8988T (cell line): Measurements from ENCODE around the gene NSD2.

ENCODE experiments used
- DNase-seq: peaks from one replicate; pipeline ENCODE4 v3.0.0; 2011

Gene NSD2

DNA sequence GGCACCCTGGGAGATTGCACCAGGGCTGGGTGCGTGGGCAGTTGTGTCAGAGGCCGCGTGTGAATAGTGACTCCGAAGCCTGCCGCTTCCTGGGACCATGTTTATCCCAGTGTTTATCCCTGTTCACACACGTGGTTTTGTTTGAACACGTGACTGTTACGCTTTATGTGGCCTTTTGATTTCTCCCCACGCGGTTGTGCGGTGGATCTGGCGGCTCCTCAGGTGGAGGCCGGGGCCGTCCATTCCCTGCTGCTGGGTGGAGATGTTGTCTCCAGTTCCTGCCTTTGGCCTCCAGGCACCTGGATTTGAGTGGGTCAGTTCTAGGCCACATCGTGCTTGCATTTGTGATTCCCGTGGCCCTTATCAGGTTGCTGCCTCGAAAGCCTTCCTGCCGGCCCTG, 102.5 kb downstream of the NSD2 start:
- no peak for DNase-seq

DNA sequence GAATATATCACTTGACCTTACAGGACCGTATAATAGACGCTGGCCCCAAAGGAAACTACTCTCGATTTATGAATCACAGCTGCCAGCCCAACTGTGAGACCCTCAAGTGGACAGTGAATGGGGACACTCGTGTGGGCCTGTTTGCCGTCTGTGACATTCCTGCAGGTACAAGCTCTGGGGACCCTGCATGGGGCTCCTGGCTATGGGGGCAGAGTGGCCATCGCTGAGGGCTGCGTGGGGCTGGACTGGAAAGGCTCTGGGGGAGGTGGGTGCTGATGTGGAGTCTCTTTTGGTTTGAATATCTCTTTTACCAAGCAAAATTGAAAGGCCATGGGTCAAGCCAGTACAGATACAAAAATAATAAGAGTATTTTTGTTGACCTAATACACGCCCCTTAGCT, 103.6 kb downstream of the NSD2 start:
- no peak for DNase-seq

DNA sequence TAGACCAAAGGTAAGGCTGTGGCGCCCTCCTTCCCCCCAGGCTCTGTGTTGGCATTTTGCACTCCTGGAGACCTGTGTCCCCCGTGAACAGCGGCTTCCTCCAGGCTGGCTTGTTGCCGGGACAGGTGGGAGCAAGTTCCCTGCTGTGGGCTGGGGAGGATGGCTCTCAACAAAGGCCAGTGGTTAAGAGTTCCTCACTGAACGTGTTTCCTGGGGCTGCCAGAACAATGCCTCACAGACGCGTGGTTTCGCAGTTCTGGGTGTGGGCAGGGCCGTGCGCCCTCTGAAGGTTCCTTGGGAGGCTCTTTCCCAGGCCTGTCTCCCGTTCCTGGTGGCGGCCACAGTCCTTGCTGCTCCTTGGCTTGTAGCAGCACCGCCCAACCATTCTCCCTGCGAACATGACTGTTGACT, 104.2 kb downstream of the NSD2 start:
- DNase-seq, result no peak

DNA sequence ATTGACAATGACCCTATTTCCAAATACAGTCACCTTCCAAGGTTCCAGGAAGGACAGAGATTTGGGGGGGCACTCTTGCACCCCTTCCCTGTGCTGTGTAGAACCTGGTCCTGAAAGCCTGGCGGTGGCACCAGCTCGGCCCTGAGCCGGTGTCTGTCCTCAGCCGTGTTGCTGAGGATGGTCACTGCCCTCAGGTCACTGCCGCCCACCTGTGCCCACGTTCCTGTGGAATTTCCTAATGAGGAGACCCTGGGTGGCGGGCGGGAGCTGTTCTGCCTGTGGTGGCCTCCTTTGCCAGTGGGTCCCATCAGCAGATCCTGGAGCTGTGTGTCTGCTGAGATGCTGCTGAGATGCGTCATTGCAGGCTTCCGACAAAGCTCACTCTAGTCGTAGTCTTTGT, 104.7 kb downstream of the NSD2 start:
- no peak for DNase-seq

DNA sequence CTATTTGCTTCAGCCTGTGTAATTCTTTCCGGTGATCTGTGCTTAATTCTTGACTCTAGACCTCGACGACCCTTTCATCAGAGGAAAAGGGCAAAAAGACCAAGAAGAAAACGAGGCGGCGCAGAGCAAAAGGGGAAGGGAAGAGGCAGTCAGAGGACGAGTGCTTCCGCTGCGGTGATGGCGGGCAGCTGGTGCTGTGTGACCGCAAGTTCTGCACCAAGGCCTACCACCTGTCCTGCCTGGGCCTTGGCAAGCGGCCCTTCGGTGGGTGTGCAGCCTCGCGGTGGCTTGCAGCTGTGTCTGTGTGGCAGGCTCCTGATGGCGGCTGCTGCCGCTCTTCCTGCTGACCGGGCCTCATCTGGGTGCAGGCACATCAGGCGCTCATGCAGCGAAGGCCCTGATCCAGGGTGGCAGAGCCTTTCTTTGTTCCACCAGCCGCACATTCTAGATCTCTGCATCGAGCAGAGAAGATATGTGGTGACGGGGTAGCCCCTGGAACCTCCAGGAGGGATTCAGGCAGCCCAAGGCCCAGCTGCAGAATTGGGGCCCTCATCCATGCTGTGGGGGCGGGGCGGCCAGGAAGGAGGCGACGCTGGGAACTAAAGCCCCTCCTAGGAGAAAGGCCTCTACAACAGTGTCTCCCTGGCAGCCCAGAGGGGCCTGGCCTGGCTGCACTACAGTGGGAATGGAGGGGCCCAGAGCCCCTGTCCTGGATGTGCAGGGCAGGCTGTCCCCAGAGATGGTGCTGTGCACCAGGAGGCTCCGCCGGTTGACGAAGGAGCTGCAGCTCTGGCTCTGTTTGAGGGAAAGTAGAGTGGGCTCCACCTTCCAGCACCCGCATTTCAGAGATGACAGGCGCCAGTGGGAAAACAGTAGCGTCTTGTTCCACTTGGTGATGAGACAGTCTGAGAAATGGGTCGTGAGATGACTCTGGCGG, 105.5 kb downstream of the NSD2 start:
- no peak for DNase-seq

DNA sequence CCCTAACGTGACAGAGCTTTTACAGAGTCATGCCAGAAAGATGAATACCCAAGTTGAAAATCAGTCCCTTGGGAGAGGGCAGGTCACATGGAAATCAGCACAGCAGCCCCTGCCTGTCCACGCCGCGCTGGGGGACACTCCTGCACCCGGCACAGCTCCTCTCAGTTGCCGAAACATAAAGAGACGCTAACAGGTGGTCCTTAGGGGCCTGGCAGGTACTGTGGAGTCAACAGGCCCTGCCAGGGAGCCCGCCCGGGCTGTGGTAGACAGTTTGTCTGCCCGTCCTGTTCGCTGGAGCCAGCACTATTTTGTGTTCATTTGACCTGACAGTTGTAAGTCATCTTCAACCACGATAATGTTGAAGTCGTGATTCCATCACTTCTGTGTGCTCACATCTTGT, 107.0 kb downstream of the NSD2 start:
- DNase-seq, result no peak

DNA sequence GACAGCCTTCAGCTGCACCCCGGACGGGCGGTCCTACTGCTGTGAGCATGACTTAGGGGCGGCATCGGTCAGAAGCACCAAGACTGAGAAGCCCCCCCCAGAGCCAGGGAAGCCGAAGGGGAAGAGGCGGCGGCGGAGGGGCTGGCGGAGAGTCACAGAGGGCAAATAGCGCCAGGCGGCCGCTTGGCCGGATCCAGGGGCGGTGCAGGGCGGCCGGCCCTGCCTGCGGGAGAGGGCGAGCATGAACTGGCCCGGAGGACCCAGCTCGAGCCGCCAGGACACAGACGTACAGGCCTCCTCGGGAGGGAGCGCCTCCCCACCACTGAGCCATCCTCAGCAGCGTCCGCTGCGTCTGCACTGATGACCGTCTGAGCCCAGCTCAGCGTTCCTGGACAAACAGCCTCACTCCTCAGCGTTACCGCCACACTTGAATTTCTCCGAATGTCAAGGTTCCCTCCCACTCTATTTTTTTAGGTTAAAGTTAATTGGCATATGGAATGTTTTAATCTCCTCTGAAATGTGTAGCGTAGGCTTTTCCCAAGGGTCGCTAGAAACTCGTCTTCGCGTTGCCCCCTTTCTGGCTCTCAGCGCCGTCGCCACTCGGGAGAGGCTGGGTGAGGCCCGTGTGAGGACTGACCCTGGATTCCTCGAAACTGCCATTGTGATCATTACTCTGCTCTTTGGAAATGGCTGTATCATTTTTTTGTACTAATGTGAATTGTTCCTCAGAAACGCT, 107.7 kb downstream of the NSD2 start:
- DNase-seq, result no peak

DNA sequence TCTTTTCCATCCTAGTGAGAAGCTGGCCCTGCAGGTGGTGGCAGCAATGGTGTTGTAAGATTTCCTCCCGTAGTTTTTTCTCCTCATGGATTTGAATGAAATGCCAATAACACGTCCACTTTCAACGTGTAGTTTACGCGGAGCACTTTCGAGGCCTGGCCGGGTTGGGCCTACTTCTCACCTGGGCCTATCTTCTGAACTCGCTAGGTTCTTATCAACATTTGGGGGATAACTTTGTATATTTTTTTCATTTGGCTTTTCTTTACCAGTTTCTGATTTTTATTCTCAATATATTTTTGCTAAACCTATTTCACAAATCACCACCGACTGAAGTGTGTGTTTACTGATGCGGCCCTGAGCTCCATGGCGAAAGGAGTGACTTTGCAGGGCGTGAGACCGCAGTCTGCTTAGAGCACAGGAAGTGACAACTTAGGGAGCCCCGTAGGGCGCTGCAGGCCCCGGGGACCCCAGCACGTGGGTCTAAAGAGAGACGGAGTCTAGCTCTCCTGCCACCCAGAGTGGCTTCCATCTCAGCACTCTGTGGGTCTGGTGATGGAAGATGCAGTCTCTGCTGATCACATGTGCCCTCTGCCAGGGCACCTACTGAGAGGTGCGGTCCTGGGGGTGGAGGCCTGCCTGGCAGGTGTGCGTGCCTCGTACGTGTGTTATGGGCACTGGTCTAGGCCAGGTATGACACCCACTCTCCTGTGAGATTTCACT, 108.4 kb downstream of the NSD2 start:
- no peak for DNase-seq

DNA sequence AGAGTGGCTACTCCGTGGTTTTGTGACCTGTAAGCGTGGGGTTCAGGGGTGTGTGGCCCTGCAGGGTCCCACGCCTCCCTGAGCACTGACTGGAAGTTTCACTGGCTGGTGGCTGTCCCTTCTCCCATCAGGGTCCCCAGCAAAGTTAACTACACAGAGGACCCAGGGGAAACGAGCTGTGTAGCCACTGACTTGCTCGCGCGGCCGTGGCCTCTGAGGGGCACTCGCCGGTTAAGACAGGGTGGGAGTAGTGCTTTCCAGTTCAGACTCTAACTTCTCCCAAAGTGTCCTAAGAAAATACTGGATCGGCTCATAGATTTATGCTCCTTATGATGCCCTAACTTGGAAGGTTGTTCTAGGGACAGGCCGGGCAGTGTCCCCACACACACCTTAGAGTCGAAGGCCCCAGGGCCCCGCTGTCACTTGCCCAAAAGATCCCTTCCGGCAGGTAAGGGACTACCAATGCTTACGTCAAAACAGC, 109.4 kb downstream of the NSD2 start:
- no peak for DNase-seq

DNA sequence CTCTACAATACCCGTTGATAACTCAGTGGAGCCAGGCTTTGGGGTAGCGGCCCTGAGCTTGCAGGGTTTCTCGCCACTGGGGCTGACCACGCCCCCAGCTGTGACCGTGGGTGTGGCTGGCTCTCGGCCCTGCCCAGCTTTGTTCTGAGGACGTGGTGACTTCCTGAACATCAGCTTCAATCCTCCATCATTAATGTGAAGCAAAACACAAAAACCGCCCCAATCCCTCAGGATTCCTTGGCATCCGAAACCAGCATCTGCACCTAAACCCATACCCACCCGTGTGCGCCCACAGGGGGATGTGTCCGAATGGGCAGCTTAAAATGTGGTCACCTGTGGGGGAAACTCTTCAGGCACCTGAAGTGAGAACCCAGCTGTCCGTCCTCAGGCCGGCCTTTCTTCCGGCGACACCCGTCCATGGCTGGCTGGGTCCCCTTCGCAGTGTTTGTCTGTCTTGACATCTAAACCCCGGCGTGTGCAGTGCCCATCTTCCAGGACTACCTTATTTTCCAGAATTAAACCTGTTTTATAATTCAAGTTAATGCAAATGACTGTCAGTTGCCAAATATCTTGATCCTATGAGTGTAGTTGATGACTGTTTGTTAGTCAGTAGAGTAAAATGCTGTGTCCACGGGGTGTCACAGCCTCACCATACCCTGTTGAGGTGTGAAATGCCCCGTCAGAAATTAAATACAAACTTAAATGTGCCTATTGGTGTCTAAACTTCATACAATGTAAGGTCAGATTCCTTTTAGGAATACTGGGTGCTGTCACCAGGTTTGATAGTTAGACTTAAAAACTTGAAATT, 110.3 kb downstream of the NSD2 start:
- DNase-seq, result no peak

DNA sequence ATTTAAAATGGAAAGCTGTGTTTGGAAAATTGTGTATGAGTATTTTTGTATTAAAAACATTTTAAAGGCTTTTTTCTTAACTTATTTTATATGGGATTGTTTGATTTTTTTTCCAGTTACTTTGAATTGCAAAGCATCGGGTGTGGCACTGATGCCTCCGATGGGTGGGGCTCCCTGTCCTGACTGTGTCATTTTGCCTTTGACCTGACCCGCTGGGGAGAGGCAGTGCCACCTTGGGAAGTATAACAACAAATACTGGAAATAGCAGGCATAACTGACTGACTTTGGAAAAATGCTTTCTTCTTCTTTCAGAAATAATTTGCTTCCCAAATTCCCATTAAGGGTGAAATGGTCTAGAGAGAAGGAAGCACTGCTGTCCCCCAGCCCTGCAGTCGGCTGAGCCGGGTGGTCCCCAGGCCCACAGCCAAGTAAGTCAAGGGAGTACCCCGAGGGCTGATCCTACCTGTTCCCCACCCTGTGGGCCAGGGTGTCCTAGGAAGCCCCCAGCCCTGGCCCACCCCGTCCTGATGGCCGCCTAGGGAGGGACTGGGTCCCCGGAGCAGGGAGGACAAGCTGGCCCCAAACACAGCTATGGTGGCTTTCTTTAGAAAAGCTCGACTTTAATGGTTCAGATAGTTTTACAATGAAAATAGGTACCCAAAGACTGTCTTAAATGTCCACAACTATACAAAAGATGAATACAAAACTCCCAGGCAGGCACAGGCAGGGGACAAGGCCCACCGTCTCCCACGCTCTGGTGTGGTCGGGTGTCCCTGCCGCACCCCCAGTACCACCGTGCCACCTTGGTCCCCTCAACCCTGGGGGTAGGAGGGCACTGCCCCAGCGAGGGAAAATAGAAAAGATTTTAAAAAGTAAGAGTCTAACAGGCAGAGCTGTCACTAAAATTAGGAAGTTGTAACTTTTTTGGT, 111.2 kb downstream of the NSD2 start:
- no peak for DNase-seq

DNA sequence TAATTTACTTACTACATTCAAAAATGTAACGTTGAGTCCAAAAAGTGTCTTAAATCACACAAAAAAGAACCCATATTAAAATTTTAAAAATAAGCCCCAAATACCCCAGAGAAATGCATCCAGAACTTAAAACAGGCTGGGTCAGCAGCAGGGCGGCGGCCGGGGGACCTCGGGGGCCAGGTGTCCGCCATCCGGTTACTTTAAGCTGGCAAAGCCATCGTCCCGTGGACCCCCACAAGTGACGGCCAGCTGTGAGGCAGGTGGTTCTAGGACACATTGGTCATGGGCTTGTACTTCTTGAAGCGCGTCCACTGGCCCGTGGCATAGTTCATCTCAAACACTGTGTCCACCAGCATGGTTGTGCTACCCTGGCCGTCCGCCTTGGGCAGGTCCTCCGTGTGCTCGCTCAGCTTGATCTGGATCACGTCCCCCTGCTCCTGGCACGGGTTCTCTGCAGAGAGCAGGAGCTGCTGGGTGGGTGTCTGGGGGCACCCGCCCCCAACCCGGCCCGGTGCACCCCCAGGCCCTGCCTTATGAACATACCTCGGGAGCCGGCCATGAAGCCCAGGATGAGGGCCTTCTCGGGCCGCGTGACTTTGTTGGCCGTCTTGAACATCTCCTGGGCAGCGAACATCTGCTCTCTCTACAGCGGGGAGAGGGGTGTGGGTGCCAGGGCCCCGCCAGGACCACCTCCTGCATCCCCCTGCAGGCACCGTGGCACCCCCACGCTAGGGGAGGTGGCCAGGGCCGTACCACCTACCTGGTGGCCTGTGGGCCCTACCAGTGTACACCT, 112.1 kb downstream of the NSD2 start:
- DNase-seq, result no peak

DNA sequence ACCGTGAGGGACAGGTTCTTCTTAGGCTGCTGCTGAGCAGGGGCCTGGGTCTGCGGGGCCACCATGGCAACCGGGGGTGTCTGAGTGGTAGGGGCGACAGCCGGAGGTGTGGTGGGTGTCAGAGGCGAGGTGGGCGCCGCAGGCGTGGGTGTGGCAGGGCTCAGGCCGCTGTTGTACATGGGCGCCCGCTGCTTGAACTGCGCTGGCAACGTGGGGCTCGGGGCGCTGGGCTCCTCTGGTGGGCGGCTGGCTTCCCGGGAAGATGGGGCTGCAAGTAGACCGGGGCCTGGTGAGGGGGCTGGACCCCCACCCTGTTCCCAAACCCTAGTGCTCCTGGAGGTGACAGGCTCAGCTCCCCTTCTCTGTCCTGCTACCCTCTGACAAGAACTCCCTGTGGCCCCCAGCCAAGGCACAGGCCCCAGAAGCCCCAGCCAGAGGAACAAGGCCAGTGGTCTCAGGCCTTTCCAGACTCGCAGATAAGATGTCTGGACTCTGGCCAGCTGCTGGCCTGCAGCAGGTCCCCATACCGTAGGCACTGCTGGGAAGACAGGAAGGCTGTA, 112.7 kb downstream of the NSD2 start:
- DNase-seq, result no peak

DNA sequence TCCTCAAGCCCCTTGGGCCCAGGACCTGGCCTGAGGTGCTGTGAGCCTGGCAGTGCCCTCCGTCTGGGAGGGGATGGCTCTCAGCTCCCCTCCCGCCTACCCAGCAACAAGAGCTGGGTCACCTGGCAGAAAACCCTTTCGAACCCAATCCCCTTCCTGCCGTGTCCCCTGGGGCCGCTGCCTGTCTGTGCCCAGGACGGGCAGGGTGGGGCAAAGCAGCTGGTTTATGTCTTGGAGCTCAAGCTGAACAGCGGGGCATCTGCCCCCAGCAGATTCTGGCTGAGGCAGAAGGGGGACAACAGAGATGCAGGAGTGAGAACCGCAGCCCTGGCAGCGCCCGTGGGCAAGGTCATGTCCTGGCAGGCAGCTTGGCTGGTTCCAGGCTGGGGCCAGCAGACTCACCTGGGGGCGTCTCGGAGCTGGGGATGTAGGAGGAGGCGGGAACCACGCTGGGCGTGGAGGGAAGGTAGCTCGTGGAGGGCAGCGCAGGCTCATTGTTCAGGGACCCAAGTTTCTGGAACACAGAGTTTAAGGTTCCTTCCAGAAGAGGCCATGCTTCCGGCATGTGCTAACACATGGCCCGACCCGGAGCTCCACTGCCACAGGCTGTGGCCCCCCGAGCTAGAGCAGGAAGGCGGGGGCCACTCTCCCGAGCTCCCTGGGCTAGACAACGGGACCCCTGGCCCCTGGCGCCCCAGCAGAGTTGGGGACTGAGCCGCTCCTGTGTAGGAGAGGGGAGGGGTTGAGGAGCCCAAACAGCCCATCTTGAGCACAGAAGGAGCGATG, 113.4 kb downstream of the NSD2 start:
- no peak for DNase-seq

DNA sequence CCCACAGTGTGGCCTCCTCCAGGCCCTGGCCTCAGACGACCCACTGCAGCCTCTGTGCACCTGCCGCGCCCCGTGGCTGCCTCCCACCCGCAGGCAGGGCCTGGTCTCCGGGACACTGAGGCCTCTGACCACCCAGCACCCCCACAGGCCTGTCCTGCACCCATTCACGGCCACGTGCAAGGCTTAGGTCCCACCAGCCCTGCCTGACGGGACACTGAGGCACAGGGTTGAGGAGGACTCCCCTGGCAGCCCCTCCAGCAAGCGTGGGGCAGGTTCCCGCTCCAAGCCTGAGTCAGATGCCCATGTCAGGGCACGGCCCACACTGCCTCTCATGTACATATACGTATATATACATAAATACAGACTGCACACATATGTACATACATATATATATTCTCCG, 114.1 kb downstream of the NSD2 start:
- no peak for DNase-seq

DNA sequence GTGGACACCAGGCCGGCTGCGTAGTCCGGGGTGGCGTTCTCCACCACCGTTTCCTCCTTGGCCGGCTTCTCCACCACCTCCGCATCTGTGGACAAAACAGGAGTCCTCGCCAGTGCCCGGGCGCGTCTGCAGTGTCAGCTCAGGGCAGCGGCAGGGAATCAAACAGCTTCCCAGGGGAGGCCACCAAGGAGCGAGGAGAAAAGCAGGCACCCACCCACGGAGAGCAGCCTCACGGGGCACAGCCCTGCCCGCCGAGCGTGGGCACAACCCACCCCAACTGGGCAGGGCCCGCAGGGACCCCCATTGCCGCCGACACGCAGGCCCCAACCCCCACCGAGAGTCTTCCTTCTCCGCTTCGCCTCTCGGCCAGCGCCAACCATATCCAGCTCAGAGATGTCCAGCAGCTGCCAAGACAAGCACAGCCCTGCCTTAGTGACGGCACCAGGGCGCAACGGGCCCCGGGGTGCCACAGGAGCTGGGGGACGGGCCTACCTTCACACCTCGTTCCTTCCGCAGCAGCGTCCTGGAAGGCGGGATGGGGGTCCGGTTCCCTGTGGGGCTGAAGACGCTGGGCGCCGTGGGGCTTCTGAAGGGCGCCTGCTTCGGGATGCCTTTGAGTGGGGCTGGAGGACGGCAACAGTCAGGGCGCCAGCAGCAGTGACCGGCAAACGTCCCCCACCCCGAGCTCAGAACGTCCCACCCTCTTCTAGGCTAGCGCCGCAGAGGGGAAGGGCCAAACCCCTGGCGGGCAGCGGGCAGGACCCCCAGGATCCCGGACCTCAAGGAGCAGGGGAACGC, 114.8 kb downstream of the NSD2 start:
- DNase-seq, result no peak

DNA sequence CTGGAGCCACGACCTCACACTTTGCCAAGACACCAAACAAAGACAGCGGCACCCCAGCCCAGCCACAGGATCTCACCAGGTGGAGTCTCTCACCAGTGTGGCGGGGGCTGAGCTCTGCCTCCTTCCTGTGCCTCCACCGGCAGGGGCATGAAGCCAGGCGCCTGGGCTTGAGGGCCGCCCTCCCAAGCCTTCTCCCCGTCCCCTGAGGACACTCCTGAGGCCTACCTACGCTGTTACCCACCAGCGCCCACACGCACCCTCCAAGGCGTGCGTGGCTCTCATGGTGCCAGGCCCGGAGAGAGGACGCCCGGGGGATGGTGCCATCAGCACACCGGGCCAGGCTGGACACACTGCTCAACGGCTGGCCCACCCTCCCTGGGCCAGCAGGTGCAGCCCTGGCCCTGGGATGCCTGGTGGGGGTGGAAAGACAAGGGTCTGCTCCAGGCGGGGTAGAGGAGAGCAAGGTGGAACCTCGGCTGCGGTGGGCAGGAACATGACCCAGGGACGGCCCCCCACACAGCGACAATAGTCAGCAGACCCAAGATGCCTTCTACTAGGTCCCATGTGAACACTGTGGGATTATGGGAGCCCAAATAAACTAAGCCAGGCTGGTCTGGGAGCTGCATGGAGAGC, 115.5 kb downstream of the NSD2 start:
- no peak for DNase-seq

DNA sequence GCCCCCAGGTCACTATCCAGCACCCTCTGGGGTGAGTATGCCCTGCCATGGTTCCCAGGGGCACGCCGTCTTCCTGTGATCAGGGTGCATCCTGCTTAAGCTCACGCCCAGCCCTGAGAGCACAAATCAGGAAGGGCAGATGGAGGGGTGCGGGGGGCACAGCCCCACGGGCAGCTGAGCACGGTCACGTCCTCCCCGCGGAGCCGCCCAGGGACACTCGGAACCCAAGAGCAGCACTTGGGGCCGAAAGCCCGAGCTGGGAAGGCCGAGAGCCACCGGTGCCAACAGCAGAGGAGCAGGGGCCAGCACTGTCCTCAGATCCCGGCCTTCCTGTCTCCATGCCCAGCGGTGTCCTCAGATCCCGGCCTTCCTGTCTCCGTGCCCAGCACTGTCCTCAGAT, 116.1 kb downstream of the NSD2 start:
- no peak for DNase-seq
